ENCODE results near the gene ETV3.

GRCh38 chr1:157146244-157146643, 8.0 kb upstream of the ETV3 start:
- TF ChIP-seq CTCF (IDR thresholded peaks at IDR 0.05; ENCODE audit: low read depth, low read length, poor library complexity, severe bottlenecking), result no peak
- no peak for TF ChIP-seq EZH2phosphoT487 (IDR thresholded peaks at IDR 0.05; ENCODE audit: borderline replicate concordance, low read length)
